ENCODE measurements around the gene INKA1. TPM values are rescaled to one million over a fixed set of nuclear protein-coding genes. Genes with fewer than 3 reads are reported as not detected.
"Not testable (repeated sequence)": the region's sequence is repeated elsewhere in the genome, so short reads cannot be mapped to it uniquely, and the experiment has no call there.

Gene INKA1
- 78.4 TPM for total RNA-seq

DNA sequence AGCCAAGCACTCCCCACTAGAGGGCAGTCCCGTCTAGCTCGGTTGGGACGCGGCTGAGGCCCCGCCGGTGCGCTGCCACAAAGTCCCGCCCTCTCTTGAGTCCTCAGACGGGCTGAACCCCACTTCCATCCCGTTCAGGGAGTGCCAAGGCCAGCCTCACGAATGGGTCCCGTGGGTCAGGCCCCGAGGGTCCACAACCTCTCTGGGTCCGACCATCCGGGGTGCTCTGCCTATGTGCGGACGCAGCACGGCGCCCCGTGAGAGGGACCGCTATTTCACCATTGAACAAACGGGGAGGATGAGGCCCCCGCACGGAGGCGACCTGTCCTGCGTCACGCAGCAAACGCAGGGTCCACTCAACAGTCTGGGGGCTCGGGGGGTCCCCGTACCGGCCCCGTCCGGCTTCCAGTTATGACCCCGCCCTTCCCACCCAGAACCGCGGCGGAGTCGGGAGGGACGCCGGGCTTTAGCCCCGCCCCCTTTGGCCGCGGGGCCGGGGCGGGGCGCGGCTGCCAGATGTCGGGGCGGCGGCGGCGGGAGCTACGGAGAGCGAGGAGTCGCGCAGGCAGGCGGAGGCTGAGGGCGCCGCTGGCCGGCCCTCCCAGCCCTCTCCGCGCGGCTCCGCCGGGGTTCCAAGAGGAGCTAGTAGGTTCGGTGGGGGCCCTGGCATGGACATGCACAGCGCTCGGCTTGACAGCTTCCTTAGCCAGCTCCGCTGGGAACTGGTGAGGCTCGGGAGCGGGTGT, at the start of gene INKA1:
Gene INKA1, plus strand, starts transcription at position 543 of the 746 bp plus-strand sequence. Its CDS starts 132 bp downstream, at position 675.
- DNase-seq (ENCODE audit: low read depth in 2 of 3, low spot score in 2 of 3): peak; percentile 74 to 93 (median 86)

DNA sequence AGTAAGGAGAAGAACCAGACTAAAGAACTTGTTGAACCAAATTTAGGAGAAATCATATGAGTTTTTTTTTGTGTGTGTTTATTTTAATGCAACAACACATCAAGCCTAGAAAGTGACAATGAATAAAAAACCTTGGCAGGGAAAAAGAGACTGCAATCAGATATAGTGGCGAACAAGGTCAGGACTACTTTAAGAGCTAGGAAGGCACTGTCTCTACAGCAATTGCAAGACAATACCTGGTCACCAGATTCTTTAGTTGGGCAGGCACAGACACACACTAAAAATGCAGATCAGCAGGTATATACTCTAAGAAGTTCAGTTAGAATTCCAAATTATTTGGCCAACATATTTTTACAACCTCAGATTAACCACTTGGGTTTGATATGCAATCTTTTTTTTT, 48.5 kb upstream of the INKA1 start:
- no peak for DNase-seq (ENCODE audit: low read depth in 2 of 3, low spot score in 2 of 3)

DNA sequence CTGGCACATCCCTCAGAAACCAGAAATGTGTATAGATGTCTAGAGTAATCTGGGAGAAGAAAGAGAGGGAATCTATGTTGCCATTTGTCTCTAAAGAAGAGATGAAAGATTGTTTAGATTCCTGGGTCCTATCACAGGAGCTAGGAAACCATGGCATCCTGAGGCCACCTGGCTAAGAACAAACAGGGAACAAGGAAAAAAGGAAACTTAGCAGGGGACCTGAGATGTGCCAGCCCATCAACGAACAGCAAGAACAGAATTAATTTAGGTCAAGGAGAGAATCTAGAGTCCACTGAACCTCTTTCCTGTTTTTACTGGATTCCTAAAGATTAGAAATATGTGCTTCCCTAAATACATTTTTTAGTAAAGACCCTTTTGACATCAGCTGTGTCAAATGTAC, 47.0 kb upstream of the INKA1 start:
- no peak for DNase-seq (ENCODE audit: low read depth in 2 of 3, low spot score in 2 of 3)

DNA sequence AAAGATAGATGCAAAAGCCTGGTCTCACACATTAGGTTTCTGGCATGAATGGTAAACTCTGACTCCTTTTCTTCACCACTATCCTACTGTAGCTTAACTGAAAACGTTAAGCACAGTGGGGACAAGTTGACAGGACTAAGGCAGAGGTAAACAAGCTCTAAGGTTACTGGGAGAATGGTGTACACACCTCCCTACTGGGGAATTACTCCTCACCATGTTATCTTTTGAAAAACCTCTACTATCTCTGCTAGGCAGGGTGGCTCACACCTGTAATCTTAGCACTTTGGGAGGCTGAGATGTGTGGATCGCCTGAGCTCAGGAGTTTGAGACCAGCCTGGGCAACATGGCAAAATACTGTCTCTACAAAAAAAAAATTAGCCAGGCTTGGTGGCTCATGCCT, 45.9 kb upstream of the INKA1 start:
- DNase-seq (ENCODE audit: low read depth in 2 of 3, low spot score in 2 of 3): no peak

DNA sequence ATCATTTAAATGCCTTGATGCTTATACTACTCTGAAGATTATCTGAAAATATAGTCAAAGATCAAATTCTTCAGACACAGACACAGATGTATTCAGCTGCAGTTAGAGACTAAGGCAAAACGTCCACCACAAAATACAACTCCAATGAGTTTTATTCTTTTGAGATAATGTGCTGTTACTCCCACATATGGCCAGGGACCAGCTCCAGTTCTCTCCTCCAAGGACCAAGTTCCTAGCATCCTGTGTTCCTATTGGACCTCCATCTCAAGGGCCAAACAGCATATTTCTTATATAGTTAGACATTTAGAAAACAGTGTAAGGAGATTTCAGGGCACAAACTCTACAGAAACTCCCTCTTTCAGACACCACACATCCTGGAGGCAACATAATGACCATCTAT, 43.8 kb upstream of the INKA1 start:
- no peak for DNase-seq (ENCODE audit: low read depth in 2 of 3, low spot score in 2 of 3)

DNA sequence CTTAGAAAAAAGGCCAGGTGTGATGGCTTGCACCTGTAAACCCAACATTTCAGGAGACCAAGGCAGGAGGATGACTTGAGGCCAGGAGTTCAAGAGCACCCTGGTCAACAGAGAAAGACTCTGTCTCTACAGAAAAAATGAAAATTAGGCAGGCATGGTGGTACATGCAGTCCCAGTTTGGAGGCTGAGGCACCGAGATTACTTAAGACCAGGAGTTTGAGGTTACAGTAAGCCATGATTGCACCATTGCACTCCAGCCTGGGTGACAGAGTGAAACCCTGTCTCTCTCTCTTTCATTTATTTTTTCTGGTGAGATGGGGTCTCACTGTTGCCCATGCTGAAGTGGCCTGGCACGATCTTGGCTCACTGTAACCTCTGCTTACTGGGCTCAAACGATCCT, 41.4 kb upstream of the INKA1 start:
- no peak for DNase-seq (ENCODE audit: low read depth in 2 of 3, low spot score in 2 of 3)

DNA sequence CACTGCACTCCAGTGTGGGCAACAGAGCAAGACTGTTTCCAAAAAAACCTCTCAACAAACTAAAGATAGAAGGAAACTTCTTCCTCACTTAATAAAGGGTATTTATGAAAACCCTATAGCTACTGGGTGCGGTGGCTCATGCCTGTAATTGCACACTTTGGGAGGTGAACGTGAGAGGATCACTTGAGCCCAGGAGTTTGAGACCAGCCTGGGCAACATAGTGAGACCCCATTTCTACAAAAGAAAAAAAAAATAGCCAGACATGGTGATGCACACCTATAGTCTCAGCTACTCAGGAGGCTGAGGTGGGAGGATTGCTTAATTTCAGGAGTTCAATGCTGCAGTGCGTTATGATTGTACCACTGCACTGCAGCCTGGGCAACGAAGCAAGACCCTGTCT, 39.1 kb upstream of the INKA1 start:
- no peak for DNase-seq (ENCODE audit: low read depth in 2 of 3, low spot score in 2 of 3)

DNA sequence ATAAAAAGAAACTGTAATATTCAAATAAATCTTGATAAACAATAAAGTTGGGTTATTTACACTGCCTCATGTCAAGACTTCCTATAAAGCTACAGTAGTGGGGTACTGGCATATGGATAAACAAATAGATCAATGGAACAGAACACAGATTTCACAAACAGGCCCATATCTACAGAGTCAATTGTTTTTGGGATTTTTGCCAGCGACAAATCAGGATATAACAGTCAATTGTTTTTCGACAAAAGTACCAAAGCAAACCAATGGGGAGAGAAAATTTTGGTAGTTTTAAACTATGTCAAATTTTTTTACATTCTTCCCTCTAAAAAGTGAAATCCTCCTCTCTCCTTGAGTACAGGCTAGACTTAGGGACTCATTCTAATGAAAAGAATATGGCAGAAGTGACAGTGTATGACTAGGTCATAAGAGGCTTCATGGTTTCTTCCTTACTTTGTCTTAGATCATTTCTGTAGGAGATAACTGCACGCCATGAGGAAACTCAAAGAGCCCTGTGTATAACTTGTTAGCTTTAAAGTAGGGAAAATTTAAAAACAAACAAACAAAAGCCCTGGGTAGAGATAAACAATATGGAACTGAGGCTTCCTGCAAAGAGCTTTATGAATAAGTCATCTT, 33.7 kb upstream of the INKA1 start:
- DNase-seq (ENCODE audit: low read depth in 2 of 3, low spot score in 2 of 3): no peak

DNA sequence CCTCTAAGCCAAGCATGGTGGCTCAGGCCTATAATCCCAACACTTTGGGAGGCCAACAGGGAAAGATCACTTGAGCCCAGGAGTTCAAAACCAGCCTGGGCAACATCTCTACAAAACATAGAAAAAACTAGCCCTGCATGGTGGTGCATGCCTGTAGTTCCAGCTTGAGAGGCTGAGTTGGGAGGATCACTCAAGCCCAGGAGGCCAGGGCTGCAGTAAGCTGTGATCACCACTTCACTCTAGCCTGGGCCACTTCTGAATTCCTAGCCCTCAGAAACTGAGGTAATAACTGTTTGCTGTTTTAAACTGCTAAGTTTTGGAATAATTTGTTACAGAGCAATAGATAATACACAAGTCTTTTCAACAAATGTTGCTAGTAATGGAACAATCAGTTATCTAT, 33.1 kb upstream of the INKA1 start:
- DNase-seq (ENCODE audit: low read depth in 2 of 3, low spot score in 2 of 3): no peak

DNA sequence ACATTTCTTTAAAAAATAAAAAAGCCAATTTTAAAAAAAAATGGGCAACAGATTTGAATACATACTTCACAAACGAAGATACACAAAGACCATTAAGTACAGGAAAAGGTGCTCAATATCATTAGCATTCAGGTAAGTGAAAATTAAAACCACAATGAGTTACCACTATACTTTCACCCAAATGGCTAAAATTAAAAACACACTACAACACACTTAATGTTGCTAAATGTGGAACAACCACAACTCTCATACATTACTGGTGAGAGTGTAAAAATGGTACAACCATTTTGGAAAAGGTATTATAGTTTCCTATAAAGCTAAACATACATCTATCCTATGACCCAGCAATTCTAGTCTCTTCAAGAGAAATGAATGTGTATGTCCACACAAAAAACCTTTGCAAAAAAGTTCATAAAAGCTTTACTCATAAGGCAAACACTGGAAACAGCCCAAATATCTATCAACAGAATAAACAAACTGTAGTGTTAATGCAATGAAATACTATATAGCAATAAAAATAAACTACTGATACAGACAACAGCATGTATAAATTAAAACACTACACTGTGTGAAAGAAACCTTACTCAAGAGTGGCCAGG, 31.6 kb upstream of the INKA1 start:
- DNase-seq (ENCODE audit: low read depth in 2 of 3, low spot score in 2 of 3): no peak

DNA sequence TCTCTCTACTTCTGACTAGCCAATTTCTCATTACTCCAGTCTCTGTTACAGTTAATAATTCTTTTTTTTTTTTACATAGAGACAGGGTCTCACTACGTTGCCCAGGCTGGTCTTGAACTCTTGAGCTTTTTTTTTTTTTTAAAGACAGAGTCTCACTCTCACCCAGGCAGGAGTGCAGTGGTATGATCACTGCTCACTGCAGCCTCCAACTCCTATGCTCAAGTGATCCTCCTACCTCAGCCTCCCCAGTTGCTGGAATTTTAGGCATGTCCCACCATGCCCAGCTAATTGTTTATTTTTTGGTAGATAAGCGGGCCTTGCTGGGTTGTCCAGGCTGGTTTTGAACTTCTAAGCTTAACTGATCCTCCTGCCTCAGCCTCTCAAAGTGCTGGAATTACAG, 30.4 kb upstream of the INKA1 start:
- DNase-seq (ENCODE audit: low read depth in 2 of 3, low spot score in 2 of 3): no peak

DNA sequence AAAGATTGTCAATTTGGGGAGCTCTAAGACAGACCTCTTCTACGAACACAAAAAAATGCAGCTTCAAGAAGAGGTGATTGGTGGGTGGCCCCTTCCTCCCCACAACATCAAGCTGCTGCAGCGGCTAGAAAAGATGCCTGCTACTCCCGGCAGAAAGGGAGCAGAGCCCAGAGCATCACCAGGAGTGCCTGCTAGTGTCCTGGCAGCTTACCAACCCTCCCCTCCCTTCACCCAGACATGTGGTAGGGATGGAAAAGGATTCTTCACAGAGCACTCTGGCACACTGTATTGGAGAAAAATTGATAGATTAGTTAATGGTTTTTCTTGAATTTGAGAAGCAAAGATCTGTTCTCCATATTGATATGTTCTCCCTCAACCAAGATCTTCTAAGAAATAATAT, 27.5 kb upstream of the INKA1 start:
- DNase-seq (ENCODE audit: low read depth in 2 of 3, low spot score in 2 of 3): no peak

DNA sequence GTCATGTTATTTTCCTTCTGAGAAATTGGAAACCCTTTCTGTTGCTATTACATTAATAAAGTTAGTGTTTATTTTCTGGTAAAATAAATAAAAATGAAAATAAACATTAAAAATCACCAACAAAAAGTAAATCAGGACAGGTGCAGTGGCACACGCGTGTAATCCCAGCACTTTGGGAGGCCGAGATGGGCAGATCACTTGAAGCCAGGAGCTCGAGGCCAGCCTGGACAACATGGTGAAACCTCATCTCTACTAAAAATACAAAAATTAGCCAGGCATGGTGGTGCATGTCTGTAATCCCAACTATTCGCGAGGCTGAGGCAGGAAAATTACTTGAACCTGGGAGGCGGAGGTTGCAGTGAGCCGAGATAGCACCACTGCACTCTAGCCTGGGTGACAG, 27.0 kb upstream of the INKA1 start:
- not testable (repeated sequence) for DNase-seq (ENCODE audit: low read depth in 2 of 3, low spot score in 2 of 3)

DNA sequence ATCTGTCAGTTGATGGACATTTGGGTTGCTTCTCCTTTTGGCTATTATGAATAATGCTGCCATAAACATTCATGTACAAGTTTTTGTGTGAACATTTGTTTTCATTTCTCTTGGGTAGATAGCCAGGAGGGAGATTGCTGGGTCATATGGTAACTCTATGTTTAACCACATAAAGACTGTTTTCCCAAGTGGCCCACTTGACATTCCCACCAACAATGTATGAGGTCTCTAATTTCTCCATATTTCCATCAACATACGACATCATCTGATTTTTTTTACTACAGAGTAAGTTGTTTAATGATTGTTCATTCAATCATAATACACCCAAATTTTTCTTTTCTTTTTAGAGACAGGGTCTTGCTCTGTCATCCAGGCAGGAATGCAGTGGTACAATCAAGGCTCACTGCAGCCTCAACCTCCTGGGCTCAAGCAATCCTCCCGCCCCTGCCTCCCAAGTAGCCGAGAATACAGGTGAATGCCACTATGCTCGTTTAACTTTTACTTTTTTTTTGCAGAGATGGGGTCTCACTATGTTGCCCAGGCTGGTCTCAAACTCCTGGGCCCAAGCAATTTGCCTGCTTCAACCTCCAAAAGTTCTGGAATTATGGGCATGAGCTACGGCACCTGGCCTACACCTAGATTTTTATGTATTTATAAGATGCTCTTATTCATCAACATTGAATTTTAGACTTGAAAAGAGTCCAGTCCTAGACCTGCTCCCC, 23.5 kb upstream of the INKA1 start:
- no peak for DNase-seq (ENCODE audit: low read depth in 2 of 3, low spot score in 2 of 3)

DNA sequence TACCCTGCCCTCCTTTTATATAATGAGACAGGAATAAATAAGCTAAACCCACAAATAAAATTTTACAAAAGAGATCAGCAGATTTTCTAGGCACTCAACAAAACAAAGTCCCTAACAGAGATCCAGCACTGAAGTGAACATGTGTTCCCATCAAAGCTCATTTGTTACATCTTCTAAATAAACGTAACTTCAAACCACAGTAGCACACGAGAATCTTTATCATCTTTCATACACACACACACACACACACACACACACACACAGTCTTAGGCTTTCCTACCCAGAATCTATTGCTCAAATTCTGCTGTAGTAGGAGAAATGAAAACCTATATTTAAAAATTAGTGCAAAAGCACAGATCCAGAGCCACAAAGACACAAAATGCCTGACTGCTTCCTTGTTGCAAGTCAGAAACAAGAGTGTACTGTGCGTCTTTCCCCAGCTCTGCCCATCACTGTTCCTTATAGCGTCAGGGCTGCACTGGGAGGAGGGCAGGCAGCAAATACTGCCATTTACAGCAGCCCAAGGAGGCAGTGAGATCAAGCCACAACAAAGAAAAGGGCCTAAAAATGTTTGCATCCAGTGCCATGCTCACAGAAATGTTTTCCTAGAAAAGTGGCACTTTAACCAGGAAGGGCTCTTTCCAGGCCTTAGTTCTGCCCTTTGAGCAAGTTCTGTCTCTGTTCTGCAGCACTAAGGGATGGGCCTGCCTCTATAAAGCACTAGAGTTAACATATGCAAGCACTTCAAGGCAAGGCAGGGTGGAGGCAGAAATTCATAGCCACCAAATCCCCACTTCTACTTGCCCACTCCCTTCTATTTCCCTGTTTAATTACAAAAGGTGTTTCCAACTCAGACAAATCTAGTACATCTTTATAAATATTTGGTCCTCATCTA, 22.7 kb upstream of the INKA1 start:
- DNase-seq (ENCODE audit: low read depth in 2 of 3, low spot score in 2 of 3): no peak

DNA sequence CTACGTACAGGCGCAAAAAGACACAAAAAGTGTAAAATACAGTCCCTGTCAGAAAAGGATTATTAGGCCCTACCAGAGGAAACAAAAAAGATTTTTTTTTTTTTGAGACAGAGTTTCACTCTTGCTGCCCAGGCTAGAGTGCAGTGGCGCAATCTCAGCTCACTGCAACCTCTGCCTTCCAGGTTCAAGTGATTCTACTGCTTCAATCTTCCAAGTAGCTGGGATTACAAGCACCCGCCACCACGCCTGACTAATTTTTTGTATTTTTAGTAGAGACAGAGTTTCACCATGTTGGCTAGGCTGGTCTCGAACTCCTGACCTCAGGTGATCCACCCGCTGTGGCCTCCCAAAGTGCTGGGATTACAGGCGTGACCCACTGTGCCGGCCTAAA, 22.1 kb upstream of the INKA1 start:
- not testable (repeated sequence) for DNase-seq (ENCODE audit: low read depth in 2 of 3, low spot score in 2 of 3)

DNA sequence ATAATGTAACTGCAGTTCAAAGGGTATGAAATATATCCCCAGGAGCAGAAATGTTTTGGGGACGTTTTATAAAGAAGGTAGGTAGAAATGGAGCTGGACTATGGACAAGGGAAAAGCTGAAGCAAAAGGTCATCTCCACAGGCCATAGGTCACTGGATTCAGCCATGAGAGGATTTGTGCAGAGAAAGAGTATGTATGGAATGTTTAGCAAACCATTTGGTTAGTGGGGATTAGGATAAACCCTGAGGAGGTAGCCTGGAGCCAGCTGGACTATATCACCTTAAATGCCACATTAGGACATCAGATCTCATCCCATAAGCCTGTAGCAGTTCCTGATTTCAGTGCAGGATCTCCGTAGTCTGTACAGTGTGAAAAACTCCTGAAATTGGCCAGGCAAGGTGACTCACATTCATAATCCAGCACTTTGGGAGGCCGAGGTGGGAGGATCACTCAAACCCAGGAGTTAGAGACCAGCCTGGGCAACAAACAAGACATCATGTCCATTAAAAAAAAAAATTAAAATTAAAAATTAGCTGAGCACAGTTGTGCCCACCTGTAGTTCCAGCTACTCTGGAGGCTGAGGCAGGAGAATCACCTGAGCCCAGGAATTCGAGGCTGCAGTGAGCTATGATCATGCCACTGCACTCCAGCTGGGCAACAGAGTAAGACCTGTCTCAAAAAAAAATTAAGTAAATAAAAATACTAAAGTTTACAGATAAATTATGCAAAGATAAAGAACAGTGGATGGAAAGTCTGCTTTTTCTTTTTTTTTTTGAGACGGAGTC, 21.5 kb upstream of the INKA1 start:
- no peak for DNase-seq (ENCODE audit: low read depth in 2 of 3, low spot score in 2 of 3)

DNA sequence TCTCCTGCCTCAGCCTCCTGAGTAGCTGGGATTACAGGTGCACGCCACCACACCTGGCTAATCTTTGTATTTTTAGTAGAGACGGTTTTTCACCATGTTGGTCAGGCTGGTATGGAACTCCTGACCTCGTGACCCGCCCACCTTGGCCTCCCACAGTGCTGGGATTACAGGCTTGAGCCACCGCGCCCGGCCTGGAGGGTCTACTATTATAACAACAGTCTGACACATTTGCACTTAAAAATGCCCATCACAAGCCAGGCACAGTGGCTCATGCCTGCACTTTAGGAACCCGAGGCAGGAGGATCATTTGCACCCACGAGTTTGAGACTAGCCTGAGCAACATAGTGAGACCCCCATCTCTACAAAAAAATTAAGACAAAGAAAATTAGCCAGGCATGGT, 20.8 kb upstream of the INKA1 start:
- DNase-seq (ENCODE audit: low read depth in 2 of 3, low spot score in 2 of 3): not testable (repeated sequence)

DNA sequence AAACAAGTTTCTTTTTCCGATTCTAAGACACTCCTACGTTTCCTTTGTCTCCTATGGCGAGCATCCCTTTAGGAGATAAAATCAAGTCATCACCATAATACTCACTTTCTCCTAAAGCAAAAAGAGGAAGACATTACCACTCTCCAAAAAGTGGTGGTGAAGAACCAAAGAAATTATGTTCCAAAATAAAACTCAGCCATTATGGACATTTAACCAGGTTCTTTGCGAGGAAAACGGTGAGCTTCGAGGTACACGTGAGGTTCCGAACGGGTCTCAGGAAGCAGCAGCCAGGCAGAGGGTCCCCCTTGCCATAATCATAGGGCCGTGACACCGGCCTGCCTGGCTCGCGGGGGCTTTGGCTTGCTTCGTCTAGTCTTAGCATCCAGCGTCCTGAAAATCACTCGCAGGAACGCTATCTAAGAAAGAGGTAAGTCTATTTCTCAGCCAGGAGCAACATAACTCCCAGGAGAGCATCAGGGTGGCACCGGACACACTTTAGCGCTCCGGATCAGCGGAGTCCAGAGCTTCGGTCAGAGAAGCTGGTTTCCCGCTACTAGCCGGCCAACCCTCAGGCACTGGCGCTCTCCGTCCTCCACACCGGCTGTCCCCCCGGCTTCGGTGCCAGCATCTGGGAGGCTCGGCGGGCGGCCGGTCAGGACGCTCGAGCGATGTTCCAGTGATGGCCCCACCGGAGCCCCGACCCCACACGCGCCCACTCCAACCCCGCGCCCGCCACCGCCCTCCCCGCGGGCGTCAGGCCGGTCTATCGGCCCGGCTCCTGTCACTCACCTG, 17.3 kb upstream of the INKA1 start:
- peak in 2 of 3 donors; percentile 40 to 53 for DNase-seq (ENCODE audit: low read depth in 2 of 3, low spot score in 2 of 3)
